ENCODE measurements around the gene ZNF821. TPM values are rescaled to one million over a fixed set of nuclear protein-coding genes. Genes with fewer than 3 reads are reported as not detected.
"Not testable (repeated sequence)": the region's sequence is repeated elsewhere in the genome, so short reads cannot be mapped to it uniquely, and the experiment has no call there.

Gene ZNF821
- total and polyA plus RNA-seq, 10 of the 15 experiments (the other 5 are each of a cell fraction or from before 2014, with no cell fraction given): 0.82 to 9.9 (median 6.8) TPM

DNA sequence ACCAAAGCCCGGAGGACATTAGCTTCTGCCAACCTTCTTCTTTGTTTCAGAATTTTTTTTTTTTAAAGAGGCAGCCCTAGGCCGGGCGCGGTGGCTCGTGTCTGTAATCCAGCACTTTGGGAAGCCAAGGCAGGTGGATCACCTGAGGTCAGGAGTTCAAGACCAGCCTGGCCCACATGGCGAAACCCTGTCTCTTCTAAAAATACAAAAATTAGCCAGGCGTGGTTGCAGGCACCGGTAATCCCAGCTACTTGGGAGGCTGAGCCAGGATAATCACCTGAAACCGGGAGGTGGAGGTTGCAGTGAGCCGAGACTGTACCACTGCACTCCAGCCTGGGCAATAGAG is 66.9 kb downstream of the ZNF821 start:
- peak; percentile 22 for ATAC-seq
- H4K20me1 ChIP-seq (ENCODE audit: control insufficient read depth, insufficient read depth); H3K79me2 ChIP-seq (ENCODE audit: control insufficient read depth, insufficient read depth, low read length); FAIRE-seq; BruUV-seq (replicated peaks); H3K27me3 ChIP-seq (replicated peaks in 1 of 2; ENCODE audit: control insufficient read depth in 2 of 2, insufficient read depth in 2 of 2, low read length in 1 of 2); in situ Hi-C loops (cut with MboI); H3K9me3 ChIP-seq (replicated peaks; ENCODE audit: control insufficient read depth, insufficient read depth, low read length); H3K36me3 ChIP-seq (ENCODE audit: control insufficient read depth in 2 of 2, insufficient read depth in 2 of 2, low read length in 1 of 2); DNase-seq (ENCODE audit: low read depth, low spot score); H2AFZ ChIP-seq (ENCODE audit: control insufficient read depth, low read depth, low read length): not testable (repeated sequence)
- ChIA-PET RAD21 (ENCODE audit: unreplicated experiment) (interaction anchor here (0.9 to 5.0 kb wide), 11 partner anchors 8 to 145 kb away, joined by 3 to 29 read pairs (median 5); partner anchors contain the start of genes AP1G1 and ZNF821), SMC1A (ENCODE audit: uncharacterized antibody, unreplicated experiment) (interaction anchor here (0.8 to 4.3 kb wide), 6 partner anchors 10 to 92 kb away, joined by 3 to 37 read pairs (median 8); no protein-coding TSS in a partner anchor), POLR2A (interaction anchor here (0.5 to 4.4 kb wide), 10 partner anchors 9 to 83 kb away, joined by 3 to 38 read pairs (median 6); partner anchors contain the start of gene AP1G1), CTCF (interaction anchor here (0.8 to 3.0 kb wide), 6 partner anchors 26 to 144 kb away, joined by 3 to 17 read pairs (median 4); no protein-coding TSS in a partner anchor)
- Histone ChIP-seq H3K4me2 (ENCODE audit: control insufficient read depth, insufficient read depth) (peak overlapping the region; percentile 93), H3K4me3 (peak overlapping the region; percentile 55), H3K9ac (ENCODE audit: control insufficient read depth, insufficient read depth, low read length) (peak overlapping the region; percentile 52), H3K27ac (ENCODE audit: control insufficient read depth, insufficient read depth) (peak overlapping the region; percentile 96), H3K4me1 (ENCODE audit: control insufficient read depth, insufficient read depth, low read length) (peaks cover 20% of the 10 kb centered on the region)
- intact Hi-C loops (cut with micrococcal nuclease; ENCODE audit: unreplicated experiment): loop anchor here (2.0 kb wide), 2 partner anchors 66 to 208 kb away; no protein-coding TSS in a partner anchor
- 2% methylated on average over 10 of the region's 10 CpGs for WGBS (ENCODE audit: insufficient coverage, insufficient replicate concordance, low lambda C conversion rate, missing lambda C conversion rate)
- peak; percentile 45; the same call in 1 of the 2 replicates for TF ChIP-seq EED (IDR thresholded peaks at IDR 0.05; ENCODE audit: low read depth)
- TF ChIP-seq, protein P1, sequence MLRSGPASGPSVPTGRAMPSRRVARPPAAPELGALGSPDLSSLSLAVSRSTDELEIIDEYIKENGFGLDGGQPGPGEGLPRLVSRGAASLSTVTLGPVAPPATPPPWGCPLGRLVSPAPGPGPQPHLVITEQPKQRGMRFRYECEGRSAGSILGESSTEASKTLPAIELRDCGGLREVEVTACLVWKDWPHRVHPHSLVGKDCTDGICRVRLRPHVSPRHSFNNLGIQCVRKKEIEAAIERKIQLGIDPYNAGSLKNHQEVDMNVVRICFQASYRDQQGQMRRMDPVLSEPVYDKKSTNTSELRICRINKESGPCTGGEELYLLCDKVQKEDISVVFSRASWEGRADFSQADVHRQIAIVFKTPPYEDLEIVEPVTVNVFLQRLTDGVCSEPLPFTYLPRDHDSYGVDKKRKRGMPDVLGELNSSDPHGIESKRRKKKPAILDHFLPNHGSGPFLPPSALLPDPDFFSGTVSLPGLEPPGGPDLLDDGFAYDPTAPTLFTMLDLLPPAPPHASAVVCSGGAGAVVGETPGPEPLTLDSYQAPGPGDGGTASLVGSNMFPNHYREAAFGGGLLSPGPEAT (IDR thresholded peaks at IDR 0.05; ENCODE audit: low read depth): 0 out of 2 replicates have a peak, but pooled peaks have one; percentile 9
- TF ChIP-seq TAF1 (IDR thresholded peaks at IDR 0.05; ENCODE audit: borderline replicate concordance, low read depth, low read length): 0 out of 2 replicates have a peak, but pooled peaks have one; percentile 1

Data from GM12878 (cell line).